GM18526 (cell line): ENCODE measurements around the gene XAB2.

Experiments
- POLR2A ChIP-seq: IDR thresholded peaks from 3 replicates; pipeline ENCODE4 v1.6.1; 2011; ENCODE audit not compliant: insufficient read length; ENCODE audit errors: extremely low read depth

The XAB2 gene

DNA sequence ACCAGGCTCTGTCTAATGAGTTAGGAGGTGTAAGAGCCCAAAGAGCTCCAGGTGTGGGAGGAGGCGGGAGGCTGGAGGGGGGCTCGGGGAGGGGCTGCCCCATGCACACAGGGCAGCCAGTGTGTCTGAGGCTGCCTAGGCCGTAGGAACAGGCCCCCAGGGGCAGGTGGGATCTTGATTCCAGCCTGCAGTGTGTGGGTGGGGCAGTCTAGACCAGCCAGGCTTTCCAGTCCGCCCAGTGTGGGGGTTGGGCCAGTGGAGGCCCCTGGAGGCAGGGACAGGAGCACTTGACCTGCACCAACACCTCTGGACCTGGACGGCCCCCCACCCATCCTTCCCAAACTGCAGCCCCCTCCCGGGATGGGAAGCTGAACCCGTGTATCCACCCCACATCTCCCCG lies 39.1 kb downstream of the XAB2 start:
- TF ChIP-seq POLR2A, result no peak

GRCh38 chr19:7589822-7590221 lies 39.5 kb downstream of the XAB2 start:
- no peak for TF ChIP-seq POLR2A

DNA sequence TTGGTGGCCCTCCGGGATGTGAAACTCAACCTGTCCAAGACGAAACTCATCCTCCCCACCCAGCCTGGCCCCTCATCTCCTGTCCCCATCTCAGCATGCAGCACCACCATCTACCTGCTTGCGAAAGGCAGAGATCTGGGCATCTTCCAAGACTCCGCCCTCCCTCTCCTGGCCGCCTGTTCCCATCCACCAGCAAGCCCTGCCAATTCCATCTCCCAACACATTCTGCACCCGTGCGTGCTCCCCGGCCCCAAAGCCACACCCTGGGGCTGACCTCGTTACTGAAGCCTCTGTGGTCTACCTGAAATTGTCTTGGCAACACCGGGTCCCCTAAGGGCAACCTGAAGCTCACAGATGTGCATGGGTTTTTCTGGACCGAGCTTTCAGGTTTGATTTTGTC lies 46.9 kb downstream of the XAB2 start:
- no peak for TF ChIP-seq POLR2A

GRCh38 chr19:7579182-7579581 lies 50.2 kb downstream of the XAB2 start:
- TF ChIP-seq POLR2A, result no peak

DNA sequence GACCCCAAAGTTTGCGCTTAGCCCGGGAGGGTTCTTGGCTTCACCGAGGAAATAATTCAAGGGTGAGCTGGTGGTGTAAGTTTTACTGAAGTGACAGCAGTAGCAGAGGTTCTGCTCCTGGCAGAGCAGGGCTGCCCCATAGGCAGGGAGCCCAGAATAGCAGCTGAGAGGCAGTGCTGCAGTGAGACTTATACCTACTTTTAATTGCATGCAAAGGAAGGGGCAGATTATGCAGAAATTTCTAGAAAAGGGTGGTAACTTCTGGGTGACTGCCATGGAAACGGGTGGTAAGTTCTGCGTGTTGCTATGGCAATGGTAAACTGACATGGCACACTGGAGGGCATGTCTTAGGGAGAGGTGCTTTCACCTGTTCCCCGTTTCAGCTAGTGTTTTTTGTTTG lies 51.2 kb downstream of the XAB2 start:
- TF ChIP-seq POLR2A, result no peak

GRCh38 chr19:7575434-7576040 lies 53.8 kb downstream of the XAB2 start:
- TF ChIP-seq POLR2A, result no peak

- TF ChIP-seq POLR2A, result no peak
These were observed 58.6 kb downstream of the XAB2 start for GRCh38 chr19:7570761-7571160.
